GM12801 (cell line): ENCODE measurements around the gene FOXA2.

Source experiments
- TF ChIP-seq, protein P1 (sequence below): IDR thresholded peaks from one replicate; pipeline ENCODE4 v1.5.1; 2011; ENCODE audit warnings: control low read depth; ENCODE audit not compliant: insufficient read length; ENCODE audit errors: extremely low read depth

The FOXA2 gene

DNA sequence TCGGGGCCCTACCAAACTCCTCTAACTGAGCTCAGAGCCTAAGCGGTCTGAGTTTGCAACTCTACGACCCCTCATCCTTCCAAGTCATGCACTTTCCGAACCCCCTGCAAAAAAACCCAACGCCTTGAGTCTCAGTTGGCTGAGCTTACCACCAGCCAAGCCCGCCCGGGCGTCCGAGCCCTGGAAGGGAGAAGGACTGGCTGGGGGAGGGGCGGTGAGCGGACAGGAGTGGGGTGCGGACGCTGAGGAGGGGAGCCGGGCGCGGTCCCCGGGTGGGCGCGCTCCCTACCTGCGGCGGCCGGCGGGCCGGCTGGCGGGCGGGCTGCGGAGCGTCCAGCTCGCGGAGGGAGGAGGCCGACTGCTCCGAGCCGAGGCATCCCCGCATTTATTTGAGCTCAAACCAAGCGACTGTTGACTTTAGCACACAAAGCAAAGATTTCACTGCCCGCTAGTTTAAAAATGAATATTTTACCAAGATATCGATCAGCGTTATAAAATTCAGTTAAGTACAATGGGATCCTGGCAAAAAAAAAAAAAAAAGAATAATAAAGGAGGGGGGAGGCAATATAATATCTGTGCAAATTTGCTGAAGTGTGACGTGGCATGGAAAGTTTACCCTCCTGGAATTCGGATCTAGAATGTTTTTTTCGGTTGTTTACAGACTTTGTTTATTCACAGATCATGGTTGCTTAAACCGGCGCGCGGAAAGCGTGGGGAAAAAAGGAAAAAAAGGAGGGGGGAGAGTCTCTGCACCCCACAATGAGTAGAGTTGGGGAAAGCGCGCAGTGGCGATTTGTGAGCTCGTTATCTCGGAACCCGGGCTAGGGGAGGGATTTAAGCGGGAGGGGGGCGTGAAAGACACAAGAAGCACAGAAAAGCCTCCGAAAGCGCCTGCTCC is 5.9 kb downstream of the FOXA2 start:
- TF ChIP-seq, protein P1, sequence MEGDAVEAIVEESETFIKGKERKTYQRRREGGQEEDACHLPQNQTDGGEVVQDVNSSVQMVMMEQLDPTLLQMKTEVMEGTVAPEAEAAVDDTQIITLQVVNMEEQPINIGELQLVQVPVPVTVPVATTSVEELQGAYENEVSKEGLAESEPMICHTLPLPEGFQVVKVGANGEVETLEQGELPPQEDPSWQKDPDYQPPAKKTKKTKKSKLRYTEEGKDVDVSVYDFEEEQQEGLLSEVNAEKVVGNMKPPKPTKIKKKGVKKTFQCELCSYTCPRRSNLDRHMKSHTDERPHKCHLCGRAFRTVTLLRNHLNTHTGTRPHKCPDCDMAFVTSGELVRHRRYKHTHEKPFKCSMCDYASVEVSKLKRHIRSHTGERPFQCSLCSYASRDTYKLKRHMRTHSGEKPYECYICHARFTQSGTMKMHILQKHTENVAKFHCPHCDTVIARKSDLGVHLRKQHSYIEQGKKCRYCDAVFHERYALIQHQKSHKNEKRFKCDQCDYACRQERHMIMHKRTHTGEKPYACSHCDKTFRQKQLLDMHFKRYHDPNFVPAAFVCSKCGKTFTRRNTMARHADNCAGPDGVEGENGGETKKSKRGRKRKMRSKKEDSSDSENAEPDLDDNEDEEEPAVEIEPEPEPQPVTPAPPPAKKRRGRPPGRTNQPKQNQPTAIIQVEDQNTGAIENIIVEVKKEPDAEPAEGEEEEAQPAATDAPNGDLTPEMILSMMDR: no peak

DNA sequence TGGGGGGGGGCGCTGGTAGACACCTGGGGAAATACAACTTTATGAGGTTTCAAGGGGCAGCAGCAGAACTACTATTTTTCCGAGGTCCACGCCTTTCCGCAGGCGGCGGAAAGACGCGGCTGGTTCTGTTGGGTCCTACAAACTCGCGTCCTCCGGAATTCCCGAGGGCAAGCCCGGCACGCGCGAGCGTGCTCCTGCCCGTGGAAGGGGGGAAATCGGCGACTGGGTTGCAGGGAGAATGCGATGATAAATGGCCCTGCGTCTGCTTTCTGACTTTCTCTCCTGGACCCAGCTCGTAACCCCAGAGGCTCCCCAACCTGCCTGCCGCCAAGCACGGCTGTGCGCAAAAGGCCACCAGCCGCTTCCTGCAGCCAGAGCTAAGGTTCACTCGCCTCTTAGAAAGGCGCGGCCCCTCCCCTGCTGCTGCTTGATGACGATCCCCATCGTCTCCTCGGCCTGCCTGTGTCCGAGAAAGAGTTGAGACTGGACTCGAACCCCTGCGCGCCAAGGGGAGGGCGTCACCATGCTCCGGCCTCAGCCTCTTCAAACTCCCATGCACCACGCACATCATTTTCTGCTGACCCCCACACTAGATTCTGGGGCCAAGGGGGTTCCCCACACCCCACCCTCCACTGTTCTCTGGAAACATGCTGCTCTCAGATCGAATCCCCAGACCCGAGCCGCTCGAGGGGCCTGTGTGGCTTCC is 6.7 kb downstream of the FOXA2 start:
- TF ChIP-seq, protein P1: no peak

DNA sequence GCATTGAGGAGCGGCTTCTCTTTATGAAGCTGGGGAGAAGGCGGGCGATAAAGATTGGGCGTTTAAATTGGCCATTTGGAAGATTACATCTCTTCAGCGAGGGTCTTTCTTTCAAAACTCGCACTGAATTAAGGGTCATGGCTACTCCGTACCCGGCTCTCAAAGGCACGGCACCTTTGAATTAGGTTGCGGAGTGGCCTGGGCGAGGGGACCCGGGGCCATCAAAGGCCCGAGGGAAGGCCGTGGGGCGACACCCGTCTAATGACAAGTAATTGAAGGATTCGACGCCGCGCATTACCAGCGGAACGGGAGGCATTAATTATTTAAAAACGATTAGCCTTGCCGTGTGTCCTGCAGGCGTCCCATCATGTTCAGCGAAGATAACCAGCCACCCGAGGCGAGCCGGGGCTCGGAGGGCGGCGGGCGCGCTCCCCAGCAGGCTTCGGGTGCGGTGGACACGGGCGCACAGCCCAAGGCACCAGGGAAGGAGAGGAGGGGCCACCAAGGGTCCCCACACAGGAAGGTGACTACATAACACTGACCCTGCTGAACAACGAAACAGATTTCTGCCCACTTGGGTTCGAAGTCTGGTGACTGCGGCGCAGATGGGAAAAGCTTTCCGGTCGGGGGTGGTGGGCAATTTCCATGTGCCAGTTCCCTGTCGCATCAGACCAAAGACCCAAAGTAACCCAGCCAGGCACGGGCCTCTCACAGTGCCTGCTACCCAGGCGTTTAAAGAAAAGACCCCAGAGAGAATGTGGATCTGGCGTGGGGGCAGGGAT is 7.4 kb downstream of the FOXA2 start:
- TF ChIP-seq, protein P1: no peak

DNA sequence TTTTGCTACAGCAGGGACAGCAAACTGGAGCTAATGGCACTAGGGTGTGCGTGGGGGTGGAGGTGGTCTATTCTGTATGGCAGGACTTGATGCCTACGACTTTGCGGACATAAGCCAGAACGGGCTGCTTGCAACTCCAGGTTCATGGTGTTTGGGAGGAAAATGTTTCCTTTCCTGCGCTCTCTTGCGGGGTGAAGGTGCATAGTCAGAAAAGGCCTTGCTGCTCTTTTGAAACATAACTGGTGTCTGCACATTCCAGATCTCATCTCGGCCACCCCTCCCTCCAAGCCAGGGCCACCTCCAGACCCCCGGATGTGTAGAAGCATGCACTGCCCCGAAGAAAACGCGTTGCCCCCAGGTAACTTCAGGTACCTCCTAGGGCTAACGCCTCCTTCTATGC is 8.1 kb downstream of the FOXA2 start:
- TF ChIP-seq, protein P1: no peak

DNA sequence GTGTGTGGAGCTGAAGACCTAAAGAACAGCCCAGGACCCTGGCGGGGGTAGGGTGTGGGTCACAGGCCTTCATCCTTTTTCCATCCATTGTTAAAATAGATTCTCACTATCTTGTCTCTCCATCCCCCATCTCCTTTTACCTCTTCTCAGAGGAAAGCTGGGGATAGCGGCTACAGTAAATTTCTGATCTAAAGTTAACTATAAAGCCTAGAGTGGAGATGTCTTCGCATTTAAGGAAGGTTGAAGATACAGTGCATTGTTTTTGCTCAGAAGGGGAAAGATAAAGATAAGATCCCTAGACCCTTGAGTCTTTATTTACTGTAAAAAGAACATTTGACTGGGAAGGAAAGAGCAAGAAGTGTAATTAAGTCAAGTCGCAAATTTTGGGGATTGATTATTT is 8.6 kb downstream of the FOXA2 start:
- TF ChIP-seq, protein P1: no peak

DNA sequence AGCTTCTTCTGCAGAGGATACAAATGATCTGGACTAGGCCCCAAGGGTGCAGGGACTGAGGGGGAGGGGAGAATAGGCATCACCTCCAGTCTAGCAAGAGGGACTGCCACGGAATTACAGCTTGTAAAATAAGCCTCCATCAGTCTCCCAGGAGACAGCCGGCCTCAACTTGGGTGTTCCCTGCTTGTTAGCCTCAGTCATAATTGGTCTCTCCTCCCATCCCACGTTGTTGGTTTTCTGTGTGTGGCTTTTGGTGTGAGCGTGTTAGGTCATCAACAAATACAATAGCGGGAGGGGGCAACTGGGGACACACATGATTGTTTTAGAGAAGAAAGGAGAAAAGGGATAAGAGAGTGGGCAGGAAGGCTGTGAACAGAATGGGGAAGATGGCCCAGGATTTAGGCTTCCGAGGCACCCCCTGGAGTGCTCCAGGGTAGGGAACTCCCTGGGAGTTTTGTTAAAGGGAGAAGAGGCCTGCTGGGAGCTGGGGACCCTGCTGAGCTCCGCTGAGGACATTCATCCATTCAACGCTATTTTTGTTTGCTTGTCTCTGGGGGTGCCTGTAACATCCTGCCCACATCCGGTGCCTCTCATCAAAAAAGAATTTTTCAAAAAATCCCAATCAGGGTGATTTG is 9.2 kb downstream of the FOXA2 start:
- TF ChIP-seq, protein P1: no peak
